K562 (cell line): ENCODE measurements around the gene RNF103. TPM values are rescaled to one million over a fixed set of nuclear protein-coding genes. Genes with fewer than 3 reads are reported as not detected.
A peak's percentile ranks its signal among the peaks of the same experiment; 100 is the strongest.

Experiments
- ATF6 ChIP-seq: sonication (generic); formaldehyde crosslinking; IDR thresholded peaks from 2 replicates; pipeline ENCODE4 v1.4.0; 2020; ENCODE audit warnings: mild to moderate bottlenecking, missing genetic modification reagents
- CBFA2T3 ChIP-seq: fragments of 450-650 bp; IDR thresholded peaks from 2 replicates; pipeline ENCODE4 v1.6.1; 2017
- CTBP1 ChIP-seq: fragments of 450-650 bp; IDR thresholded peaks from 2 replicates; pipeline ENCODE4 v1.6.1; 2016; ENCODE audit warnings: borderline replicate concordance
- CTCF ChIP-seq, 3 experiments: IDR thresholded peaks in 2 of 3; conservative IDR thresholded peaks in 1 of 3; 2 replicates each; pipeline ENCODE4 v1.5.1; 2011 to 2012; ENCODE audit warnings: low read length in 3 of 3, mild to moderate bottlenecking in 3 of 3, control low read depth in 2 of 3, improper control_type of control experiment in 1 of 3, inconsistent platforms in 1 of 3, low read depth in 1 of 3, mixed read lengths in 1 of 3, moderate library complexity in 1 of 3; ENCODE audit not compliant: insufficient read depth in 2 of 3
- E2F5 ChIP-seq: sonication (generic); formaldehyde crosslinking; IDR thresholded peaks from 2 replicates; pipeline ENCODE4 v1.8.0; 2022; ENCODE audit warnings: mild to moderate bottlenecking, missing genetic modification reagents
- ERF ChIP-seq: fragments of 450-650 bp; formaldehyde crosslinking; IDR thresholded peaks from 2 replicates; pipeline ENCODE4 v1.4.0; 2020; ENCODE audit warnings: mild to moderate bottlenecking, mixed read lengths
- ESRRA ChIP-seq: fragments of 450-650 bp; IDR thresholded peaks from 2 replicates; pipeline ENCODE4 v1.6.1; 2014; ENCODE audit warnings: low read depth, mild to moderate bottlenecking, moderate library complexity, borderline replicate concordance
- FOXM1 ChIP-seq, 2 experiments: fragments of 450-650 bp in 1 of 2; sonication (generic) in 1 of 2; formaldehyde crosslinking in 1 of 2; IDR thresholded peaks; 2 replicates each; pipeline versions ENCODE4 v1.6.1 to v1.9.0; 2017 to 2022; ENCODE audit warnings: low read depth in 2 of 2, mild to moderate bottlenecking in 2 of 2, missing genetic modification reagents in 1 of 2, moderate library complexity in 1 of 2
- GABPB1 ChIP-seq: sonication (generic); formaldehyde crosslinking; IDR thresholded peaks from 2 replicates; pipeline ENCODE4 v1.8.0; 2022; ENCODE audit warnings: mild to moderate bottlenecking, missing genetic modification reagents
- HLTF ChIP-seq: fragments of 450-650 bp; IDR thresholded peaks from 2 replicates; pipeline ENCODE4 v1.6.1; 2016
- HNRNPLL ChIP-seq: fragments of 200-400 bp; formaldehyde crosslinking; IDR thresholded peaks from 2 replicates; pipeline ENCODE4 v1.6.1; 2017; ENCODE audit warnings: low read length, low read depth, mild to moderate bottlenecking; ENCODE audit not compliant: poor library complexity, severe bottlenecking
- NR1H2 ChIP-seq: sonication (generic); formaldehyde crosslinking; IDR thresholded peaks from 2 replicates; pipeline ENCODE4 v1.4.0; 2020; ENCODE audit warnings: mild to moderate bottlenecking, missing genetic modification reagents
- NR2F6 ChIP-seq: fragments of 450-650 bp; formaldehyde crosslinking; IDR thresholded peaks from 2 replicates; pipeline ENCODE4 v1.4.0; 2020; ENCODE audit warnings: mild to moderate bottlenecking
- PHB2 ChIP-seq: fragments of 450-650 bp; IDR thresholded peaks from 2 replicates; pipeline ENCODE4 v1.6.1; 2017; ENCODE audit warnings: low read depth
- POLR2G ChIP-seq: fragments of 200-400 bp; formaldehyde crosslinking; IDR thresholded peaks from 2 replicates; pipeline ENCODE4 v1.6.1; 2017; ENCODE audit warnings: low read depth, mild to moderate bottlenecking, antibody characterized with exemption, low read length, moderate library complexity
- SUPT5H ChIP-seq: fragments of 450-650 bp; IDR thresholded peaks from 2 replicates; pipeline ENCODE4 v1.6.1; 2016
- TRIM24 ChIP-seq, 2 experiments: fragments of 450-650 bp; IDR thresholded peaks; 2 replicates each; pipeline ENCODE4 v1.6.1; 2016
- UBTF ChIP-seq, 2 experiments: IDR thresholded peaks; 2 replicates each; pipeline ENCODE4 v1.6.1; 2012; ENCODE audit warnings: improper control_type of control experiment in 2 of 2, low read depth in 2 of 2, low read length in 2 of 2, borderline replicate concordance in 1 of 2
- ZBTB5 ChIP-seq: fragments of 450-650 bp; IDR thresholded peaks from 2 replicates; pipeline ENCODE4 v1.6.1; 2017; ENCODE audit warnings: antibody characterized with exemption
- polyA plus RNA-seq, 8 experiments: library from polyadenylated mRNA; depleted of rRNA in 4 of 8; stranded (reverse) in 5 of 8; unstranded in 3 of 8; fragments of >200 nt; fragmentation: Nextera tagmentation in 2 of 8; fragmentation: Illumina TruSeq in 1 of 8; extraction: Ambion mirVana in 2 of 8; extraction: Trizol in 1 of 8; gene quantifications; 2 replicates each; pipeline versions ENCODE4 v1.2.1 to v1.2.3, GENCODE V29; 2011 to 2014; ENCODE audit warnings: inconsistent platforms in 1 of 8, missing spikeins in 1 of 8
- total RNA-seq, 7 experiments: library from RNA; depleted of rRNA in 6 of 7; stranded (reverse); fragments of >200 nt in 6 of 7; fragmentation: Illumina TruSeq in 2 of 7; extraction: Trizol in 2 of 7; gene quantifications; 2 replicates each; pipeline versions ENCODE4 v1.2.1 to v1.2.3, GENCODE V29; 2011 to 2021; ENCODE audit warnings: low replicate concordance in 1 of 7

RNF103 gene
- total and polyA plus RNA-seq, 9 of the 15 experiments (the other 6 are each of a cell fraction or from before 2014, with no cell fraction given) = 1.2 to 6.8 (median 4.6) TPM

GRCh38 chr2:86623494-86624266 lies at the start of gene RNF103 (continued):
- peak; percentile 55 for TF ChIP-seq HNRNPLL
- no peak for TF ChIP-seq FOXM1 (IDR thresholded peaks at IDR 0.05; ENCODE audit: low read depth)
- no peak for TF ChIP-seq FOXM1 (CRISPR knock-in tag; IDR thresholded peaks at IDR 0.05; ENCODE audit: low read depth)
- TF ChIP-seq PHB2 = no peak
- TF ChIP-seq ESRRA = peak; percentile 20; the same call in 1 of the 2 replicates
- TF ChIP-seq CTCF (IDR thresholded peaks at IDR 0.05 in 2 of 3, conservative IDR thresholded peaks at IDR 0.05 in 1 of 3; ENCODE audit: insufficient read depth in 2 of 3, low read depth in 1 of 3, low read length in 3 of 3) = no peak
- no peak for TF ChIP-seq TRIM24 (IDR thresholded peaks at IDR 0.05)
- TF ChIP-seq GABPB1 (CRISPR knock-in tag) = peak; percentile 44; the same call in 1 of the 2 replicates
- TF ChIP-seq CBFA2T3 = no peak
- TF ChIP-seq NR1H2 (CRISPR knock-in tag) = no peak
- peak; percentile 71 for TF ChIP-seq SUPT5H
- 0 out of 2 replicates have a peak, but pooled peaks have one; percentile 42 for TF ChIP-seq NR2F6 (CRISPR knock-in tag)
- peak; percentile 91 for TF ChIP-seq POLR2G
- peak; percentile 67 for TF ChIP-seq CTBP1
- no peak for TF ChIP-seq ATF6
- no peak for TF ChIP-seq E2F5 (CRISPR knock-in tag)
- peak; percentile 79; the same call in 1 of the 2 replicates for TF ChIP-seq ERF
- TF ChIP-seq ZBTB5 = no peak
- TF ChIP-seq HLTF = no peak
- peak; percentile 33 to 78; a peak in 2 of 4 replicates for TF ChIP-seq UBTF (IDR thresholded peaks at IDR 0.05; ENCODE audit: borderline replicate concordance in 1 of 2, low read depth in 2 of 2, low read length in 2 of 2)
